Endometrium (tissue), 2 donors: ENCODE results near the gene GRIK3.
"Not testable (repeated sequence)": the region's sequence is repeated elsewhere in the genome, so short reads cannot be mapped to it uniquely, and the experiment has no call there.

ENCODE experiments used
- FAIRE-seq: peaks from 2 replicates; lab custom pipeline; 2012; peaks lifted over from hg19 to GRCh38; lab: Jason Lieb, UNC
- donor health status: control.
- donor health status: control.

The GRIK3 gene

DNA sequence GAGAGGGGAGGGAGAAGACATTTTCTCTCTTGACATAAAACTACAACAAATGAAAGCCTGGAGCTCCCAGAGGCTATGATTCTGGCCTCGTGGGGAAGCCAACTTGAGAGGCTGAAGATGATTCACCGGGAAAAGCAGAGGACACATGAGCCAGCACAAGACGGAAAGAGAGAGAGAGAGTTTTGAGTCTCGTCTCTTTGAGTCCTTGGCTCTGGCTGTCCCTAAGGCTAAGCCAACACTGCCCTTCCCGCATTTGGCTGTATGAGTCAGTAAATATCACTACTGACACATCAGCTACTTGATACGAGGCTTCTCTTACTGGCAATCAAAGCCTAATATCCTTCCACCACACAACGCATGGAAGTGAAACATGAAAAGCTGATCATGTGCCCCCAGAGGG lies 95.5 kb downstream of the GRIK3 start:
- FAIRE-seq: no peak

DNA sequence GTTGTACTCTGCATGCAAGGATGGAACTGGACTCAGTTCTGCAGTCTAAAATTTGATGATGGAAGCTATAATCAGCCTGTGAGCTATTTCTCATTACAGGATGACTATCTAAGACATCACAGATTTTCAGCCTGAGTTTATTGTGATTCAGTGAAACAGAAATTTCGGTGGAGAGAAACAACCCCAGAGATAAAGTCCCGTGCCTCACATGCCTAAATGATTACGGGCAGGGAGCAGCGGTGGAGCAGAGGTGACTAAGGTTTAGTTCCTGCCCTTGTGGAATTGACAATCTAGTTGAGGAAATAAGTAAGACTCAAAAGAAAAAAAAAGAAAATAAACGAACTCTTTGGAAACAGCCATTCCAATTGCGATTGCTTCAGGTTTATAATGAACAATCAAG lies 96.9 kb downstream of the GRIK3 start:
- no peak for FAIRE-seq

DNA sequence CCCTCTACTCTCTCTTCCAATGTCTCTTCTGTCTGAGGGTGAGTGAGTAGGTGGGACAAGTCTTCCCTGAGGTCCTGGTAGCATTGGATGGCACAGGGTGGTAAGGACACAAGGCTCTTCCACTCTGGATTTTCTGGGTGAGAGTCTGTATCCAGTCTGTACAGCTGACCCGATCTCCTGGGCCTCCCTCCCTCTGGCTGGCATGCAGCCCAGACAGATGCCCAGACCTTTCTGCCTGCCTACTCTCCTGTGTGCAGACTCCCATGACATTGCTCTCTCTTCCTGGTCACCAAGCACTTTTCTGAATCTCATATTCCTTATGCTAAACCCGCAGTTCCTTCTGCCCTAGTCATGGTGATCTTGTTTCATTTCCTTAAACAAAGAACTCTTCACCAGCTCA lies 100.3 kb downstream of the GRIK3 start:
- no peak for FAIRE-seq

DNA sequence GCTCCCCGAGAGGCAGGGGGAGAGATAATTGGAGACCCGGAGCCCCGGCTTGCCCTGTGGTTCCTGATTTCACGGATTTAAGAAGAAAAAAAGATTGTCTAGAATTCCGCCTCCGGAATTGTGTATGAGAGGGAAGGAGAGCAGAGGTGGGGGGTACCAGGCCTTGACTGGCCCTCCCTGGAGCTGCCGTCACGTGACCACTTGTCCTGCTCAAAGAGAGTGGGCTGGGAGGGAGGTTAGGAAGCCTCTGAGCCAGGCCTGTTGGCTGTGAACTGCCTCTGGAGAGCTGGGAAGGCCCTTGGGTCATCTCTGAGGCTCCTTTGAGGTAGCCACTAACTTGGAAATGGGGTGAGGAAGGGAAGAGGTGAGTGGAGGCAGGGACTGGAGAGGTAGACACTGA lies 106.5 kb downstream of the GRIK3 start:
- FAIRE-seq: no peak

DNA sequence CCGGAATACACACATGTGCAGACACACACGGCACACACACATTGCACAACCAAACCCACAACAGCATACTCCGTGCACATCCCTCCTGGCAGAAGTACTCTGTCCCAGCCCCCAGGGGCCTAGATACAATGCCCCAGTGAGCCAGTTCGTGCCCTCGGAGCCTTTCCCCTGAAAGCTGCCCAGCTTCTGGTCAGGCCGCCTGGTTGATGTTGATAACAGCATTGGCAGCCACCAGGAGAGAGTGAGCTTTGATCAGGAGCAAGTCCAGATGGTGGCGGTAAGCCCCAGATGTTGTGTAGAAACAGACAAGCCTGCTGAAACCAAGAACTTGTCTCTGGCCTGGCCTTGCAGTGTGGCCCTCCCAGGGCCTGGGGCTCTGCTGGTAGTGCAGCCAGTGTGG lies 109.1 kb downstream of the GRIK3 start:
- no peak for FAIRE-seq

DNA sequence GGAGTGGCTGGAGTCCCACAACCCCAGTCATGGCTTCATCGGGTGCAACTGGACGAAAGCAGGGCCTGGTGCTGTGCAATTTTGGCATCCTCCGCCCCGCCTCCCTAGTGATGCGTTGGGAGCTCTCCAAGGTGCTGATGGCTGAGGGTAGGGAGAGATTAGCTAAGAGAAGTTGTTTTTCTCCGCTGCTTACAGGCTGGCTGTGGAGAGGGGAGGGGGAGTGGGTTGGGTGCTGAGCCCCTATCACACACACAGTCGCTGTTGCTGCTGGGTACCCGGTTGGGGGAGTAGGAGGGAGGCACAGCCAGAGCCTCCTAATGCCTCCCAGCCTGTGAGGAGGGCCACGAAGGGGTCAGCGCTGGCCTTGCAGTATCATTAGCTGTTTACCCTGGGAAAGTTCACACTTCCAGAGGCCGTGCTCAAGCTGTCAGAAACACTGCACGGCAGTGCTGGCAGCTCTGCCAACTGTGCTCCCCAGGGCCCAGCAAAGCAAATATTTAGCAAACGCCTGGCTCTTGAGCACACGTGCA lies 110.0 kb downstream of the GRIK3 start:
- FAIRE-seq: no peak

DNA sequence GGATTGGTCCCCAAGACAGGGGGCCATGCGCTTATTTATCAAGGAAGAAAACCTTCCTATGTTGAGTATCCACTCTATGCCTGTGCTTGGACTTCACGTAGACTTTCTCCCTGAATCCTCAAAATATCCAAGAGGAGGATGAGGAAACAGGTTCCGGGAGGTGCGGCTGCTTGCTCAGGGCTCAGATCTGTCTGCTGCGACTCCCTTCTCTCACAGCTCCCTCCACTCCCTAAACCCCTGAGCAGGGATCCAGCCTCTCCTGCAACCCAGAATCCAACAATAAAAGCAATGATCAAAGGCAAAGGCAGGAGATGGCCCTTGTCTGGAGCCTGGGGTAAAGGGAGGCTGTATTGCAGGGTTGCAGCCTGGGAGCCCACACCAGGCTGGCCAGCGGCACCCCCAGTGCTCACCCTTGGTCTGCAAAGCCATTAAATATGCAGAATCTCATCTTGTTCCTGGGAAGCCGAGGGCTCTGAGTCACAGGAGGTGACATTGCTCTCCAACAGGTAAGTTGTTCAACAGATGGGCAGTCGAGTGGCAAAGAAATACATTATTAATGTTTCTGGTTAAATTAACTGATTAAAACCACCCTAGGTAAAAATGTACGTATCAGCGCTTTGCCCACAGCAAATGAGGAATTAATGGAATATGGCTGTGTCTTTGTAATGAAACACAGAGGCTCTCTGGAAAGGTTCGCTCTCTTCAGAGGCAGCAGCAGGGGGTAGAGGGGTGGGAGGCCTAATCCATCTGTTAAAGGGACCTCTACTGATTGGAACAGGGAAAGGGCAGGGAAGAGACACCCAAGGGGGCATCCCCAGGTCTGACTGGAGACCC lies 111.5 kb downstream of the GRIK3 start:
- FAIRE-seq: no peak

DNA sequence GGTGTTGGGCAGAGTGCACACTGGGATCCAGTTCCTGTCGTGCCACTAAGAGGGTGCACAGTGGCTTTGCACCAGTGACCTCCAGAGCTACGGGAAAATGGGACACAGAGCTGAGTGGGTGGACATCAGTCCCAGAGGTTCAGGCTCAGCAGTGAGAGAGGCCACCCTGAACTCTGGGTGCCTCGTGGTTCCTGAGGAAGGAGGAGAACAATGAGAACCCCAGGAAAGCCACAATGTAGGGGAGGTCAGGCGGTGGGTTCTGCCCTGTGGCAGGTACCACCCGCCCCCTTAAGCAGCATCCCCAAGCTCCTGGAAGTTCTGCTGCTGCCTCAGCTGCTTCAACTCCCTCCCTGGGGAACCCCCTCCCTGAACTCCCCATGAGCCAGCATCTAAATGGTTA lies 112.2 kb downstream of the GRIK3 start:
- FAIRE-seq: no peak

DNA sequence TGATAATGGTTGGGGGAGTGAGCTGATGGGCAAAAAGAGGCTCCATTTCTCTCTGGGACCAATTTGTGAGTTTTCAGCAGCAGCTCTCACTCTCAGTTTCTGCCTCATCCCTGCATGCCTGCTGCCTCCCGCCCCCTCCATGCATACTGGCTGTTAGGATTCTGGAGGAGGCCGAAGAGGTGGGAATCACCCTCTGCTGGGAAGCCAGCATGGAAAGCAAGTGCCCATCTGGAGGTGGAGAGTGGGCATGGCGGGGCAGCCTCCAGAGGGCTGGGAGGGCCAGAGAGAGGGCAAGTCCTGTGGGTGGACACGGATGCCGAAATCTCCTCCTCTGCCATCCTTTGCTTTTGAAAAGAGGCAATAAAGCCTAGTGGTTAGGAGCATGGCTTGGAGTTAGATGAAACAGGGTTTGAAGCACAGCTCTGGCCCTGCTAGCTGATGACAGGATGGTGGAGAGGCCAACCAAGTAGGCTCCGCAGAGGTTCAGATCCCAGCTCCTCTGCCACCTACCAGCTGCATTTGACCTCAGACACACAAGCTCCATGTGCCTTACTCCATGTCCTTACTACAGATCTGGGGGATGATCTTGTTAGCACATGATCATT lies 113.4 kb downstream of the GRIK3 start:
- no peak for FAIRE-seq

DNA sequence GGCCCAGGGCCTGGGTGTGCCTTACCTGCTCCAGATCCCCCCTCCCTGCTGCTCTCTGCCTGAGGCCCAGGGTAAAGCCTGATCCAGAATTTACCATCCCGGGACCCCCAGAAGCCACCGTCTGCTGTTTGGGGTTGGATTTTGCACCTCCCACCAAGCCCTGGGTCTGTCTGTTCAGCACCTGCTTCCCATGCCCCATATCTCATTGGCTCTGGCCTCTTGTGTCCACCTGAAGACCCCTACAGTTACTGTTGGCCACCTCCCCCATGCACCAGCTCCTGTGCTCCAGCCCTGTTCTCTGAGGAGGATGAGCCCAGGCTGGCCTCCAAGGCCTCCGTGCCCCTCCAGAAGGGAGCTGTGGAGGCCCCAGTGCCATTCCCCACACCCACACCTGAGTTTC lies 113.9 kb downstream of the GRIK3 start:
- no peak for FAIRE-seq

DNA sequence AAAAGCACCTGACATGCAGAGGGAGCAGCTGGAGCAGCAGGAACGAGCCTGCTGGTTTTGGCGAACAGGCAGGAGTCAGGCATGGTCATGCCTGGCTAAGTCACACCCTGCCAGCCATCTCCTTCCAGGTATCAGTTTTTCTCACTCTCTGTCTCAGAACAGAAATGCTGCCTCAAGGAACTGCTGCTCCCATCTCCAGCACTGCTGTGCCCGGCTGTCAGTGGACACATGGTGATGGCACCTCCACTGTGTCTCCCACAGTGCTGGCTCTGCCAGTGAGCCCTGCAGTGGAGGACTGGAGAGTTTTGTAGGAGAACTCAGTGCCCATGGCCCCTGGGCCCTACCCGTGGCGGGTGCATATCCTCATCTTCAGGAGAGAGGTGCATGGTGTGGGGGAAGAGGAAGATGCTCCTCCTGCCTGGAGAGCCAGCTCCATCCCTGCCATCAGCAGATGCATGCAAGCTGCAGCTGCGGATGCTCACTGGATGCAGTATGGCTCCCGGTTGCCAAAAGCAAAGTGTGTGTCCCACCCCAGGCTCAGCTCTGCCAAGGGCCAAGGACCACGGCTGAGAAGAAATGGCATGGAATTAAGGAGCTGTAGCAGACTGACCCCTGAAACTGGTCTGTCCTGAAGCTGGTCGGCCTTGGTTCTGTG lies 114.7 kb downstream of the GRIK3 start:
- no peak for FAIRE-seq

DNA sequence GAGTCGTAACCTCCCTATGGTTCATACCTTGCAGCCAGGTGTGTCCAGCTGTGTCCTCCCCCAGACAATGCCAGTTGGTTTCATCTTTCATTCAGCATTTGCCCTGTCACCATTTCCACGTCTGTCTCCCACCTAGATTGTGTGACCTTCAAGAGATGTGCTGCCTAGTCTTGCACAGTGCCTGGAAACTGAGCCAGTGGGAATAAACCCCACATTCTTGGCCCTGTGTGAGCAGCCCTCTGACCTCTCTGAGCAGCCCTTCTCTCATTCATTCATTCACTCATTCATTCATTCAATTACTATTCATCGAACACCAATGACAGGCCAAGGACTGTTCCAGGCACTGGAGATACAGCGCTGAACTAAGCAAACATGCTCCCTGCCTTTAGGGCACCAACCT lies 115.7 kb downstream of the GRIK3 start:
- FAIRE-seq: no peak

DNA sequence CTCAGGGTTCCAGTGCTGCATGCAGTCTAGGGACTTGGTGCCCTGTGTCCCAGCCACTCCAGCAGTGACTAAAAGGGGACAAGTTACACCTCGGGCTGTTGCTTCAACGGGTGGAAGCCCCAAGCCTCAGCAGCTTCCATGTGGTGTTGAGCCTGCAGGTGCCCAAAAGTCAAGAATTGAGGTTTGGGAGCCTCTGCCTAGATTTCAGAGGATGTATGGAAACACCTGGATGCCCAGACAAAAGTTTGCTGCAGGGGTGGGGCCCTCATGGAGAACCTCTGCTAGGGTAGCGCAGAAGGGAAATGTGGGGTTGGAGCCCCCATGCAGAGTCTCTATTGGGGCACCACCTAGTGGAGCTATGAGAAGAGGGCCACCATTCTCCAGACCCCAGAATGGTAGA lies 117.8 kb downstream of the GRIK3 start:
- FAIRE-seq: not testable (repeated sequence)

DNA sequence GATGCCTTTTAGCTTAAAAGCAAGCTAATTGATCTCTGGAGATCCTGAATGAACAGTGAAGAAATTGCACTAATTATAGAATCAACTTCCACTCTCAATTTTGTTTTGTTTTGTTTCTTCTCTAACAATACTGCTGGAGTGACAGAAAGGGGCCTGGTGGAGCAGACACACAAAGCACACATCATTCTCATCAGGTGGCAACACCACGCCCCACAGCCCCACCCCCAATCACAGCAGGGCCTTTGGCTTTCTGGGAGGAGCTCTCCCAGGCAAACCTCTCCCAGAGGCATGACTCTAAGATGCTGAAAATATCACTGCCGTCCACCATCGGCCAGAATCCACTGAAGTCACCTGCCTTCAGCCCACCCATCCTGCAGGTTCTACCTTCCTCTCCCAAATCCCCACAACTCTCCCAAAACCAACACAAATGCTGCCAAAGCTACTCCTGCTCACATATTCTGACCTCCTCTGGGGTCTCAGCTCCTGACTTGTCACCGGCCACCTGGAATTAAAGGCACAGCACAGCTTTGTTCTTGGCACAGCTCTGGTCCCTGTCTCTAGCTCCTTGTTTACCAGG lies 120.7 kb downstream of the GRIK3 start:
- no peak for FAIRE-seq

DNA sequence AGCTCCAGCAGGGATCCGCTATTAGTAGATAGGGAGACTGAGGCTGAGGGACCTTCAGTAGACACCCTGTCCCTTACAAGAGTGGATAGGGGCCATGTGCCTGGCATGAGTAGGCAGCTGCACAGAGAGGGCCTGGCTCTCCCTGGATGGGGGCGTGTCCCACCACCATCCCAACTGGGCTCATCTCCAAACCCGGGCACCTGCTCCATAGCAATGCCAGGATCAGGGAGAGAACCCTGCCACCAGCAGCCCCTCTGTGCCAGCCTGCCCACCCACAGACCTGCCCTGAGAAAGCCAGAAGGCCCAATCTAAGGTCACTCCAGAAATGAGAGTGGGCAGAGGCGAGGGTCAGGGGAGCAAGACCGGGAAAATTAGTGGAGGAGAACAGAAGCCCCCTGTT lies 121.3 kb downstream of the GRIK3 start:
- FAIRE-seq: no peak

DNA sequence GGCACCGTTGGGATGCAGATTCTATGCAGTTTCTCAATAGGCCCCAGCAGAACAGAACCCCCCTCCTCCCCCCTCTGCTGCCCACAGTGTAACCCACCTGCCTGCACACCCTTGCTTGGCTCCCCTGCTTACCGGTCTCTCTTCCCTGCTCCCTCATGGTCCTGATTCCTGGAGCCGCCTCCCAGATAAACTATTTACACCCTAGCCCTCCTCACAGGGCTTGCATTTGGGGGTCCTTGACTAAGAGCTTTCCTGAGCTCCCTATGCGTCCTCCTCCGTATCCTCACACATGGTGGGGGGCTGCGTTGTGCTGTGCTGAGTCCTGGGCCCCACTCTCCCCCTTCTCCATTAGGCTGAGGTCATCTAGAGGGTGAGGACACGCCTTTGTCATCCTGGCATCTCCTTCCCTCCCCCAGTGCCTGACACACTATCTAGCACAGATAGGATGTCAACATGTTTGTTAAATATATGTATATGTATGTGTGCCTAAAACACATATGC lies 121.9 kb downstream of the GRIK3 start:
- FAIRE-seq: no peak

DNA sequence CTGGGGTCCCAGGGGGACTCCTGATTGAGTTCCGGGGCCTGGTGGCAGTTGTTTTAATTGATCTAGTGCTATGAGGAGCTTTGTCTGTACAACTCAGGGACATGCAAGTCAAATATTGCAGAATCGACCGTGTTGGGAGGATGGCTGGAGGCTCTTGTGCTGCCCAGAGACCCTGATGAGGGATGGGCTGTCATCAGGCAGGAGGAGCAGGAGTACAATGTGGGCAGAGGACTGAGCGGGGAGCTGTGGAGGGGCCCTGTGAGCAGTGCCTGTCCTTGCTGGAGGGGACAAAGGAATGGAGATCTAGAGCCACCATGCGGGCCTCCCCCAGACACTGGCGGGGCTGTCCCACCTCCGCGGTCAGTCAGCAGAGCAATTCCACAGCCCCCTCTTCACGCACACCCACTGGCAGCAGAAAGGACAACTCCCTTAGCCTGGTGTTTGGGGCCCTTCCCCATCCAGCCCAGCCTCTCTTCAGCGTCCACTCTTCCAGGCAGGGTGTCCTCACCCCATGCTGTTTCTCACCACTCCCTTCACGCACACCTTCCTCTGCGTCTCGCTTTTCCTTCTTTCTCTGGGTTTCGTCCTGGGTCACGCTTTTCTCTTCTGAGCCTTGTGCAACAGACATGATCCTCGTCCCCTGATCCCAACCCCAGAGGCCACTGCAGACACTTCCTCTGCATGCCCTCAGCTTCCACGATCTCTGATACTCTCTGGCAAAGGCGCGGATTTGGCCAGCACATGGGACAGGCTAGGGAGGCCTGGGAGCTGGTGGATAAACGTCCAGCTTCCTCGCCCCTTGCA lies 122.6 kb downstream of the GRIK3 start:
- FAIRE-seq: no peak

DNA sequence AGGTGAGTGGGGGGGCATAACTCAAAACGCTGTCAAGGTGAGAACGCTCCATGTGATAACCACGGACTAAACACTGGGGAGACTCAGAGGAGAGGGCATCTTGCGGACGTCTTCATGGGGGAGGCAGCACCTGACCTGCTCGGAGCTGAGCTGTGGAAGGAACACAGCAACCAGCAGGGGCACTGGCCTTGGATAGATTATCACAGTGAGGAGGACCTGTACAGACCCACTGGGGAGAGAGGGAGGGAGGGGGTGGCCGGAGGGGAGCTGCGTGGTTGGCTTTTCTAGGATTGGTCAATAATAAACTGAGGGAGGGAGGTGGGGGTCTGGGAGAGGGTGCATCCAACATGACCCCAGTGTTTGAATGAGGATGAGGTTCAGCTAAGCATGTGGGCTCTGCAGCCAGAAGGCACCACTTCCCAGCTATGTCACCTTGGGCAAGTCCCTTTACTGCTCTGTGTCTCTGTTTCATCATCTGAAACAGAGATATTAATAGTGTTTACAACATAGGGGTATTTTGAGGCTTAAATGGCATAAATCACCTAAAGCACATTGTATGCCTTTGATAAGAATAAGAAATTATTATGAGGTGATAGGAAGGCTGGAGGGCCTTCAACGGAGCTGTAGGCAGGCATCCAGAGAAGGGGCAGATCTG lies 123.3 kb downstream of the GRIK3 start:
- no peak for FAIRE-seq

DNA sequence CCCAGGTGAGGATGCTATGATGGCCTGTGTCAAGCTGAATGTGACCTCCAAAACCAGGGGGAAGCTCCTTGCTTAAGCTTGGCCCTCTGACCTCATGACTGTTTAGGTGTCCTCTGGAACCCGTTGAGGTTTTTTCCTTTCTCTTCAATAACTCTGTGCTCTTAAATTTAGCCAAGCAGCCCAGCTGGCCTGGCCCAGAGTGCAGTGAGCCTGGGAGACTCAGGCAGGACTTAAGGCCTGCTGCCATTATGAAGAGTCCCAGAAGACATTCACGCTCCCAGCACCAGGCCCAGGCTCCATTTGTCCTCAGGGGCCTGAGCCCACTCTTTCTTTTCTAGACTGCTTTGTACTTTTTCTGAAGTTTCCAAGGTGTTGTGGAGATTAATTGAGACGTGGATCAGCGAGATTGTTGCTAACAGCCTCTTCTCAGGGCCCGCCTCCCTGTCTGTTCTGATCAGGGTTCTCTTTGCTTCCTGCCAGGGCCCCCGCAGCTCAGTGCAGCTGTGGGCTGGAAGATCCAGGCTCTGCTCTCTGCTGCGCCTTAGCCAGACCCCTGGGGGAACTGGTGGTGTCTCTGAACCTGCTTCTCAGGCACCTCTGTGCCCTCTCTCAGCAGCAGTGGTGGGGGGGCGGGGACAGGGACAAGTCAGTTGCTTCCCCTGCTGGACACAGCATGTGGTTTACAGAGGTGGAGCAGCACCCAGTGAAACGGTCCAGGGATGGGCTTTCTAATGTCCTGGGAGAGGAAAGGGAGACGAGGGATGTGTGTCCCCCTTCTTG lies 124.2 kb downstream of the GRIK3 start:
- FAIRE-seq: no peak

DNA sequence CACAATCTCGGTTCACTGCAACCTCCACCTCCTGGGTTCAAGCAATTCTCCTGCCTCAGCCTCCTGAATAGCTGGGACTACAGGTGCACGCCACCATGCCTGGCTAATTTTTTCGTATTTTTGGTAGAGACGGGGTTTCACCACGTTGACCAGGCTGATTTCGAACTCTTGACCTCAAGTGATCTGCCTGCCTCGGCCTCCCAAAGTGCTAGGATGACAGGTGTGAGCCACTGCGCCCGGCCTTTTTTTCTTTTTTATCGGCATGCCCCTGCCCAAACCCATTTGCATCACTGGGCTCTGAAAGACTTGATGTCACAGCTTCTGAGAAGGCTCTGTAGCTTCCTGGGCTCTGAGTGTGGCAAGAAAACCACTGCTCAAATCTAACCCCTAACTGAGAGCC lies 125.0 kb downstream of the GRIK3 start:
- not testable (repeated sequence) for FAIRE-seq
